ENCODE data around the gene NUP210L.

The NUP210L gene

GRCh38 chr1:154191990-154192461 lies 37.2 kb upstream of the NUP210L start, which contains the start of gene TPM3:
TSS of gene TPM3 (minus strand) at chr1:154192100. CDS start at chr1:154192018, 82 bp downstream.
- TF ChIP-seq SPI1 (IDR thresholded peaks at IDR 0.05; ENCODE audit: borderline replicate concordance, low read depth) (peak; percentile 98), CTCF (IDR thresholded peaks at IDR 0.05; ENCODE audit: insufficient read depth, low read length) (no peak), GABPA (IDR thresholded peaks at IDR 0.05; ENCODE audit: low read depth) (no peak), REST (IDR thresholded peaks at IDR 0.05; ENCODE audit: insufficient replicate concordance, low read depth) (no peak), POLR2AphosphoS5 (IDR thresholded peaks at IDR 0.05; ENCODE audit: low read depth) (no peak)
- no peaks in the 10 kb centered on the region for H3K27me3 ChIP-seq (ENCODE audit: insufficient read depth, poor library complexity, severe bottlenecking)
- no peak within 1 kb of the TSS for H3K4me3 ChIP-seq (replicated peaks; ENCODE audit: insufficient read depth, low read length)
- DNase-seq (ENCODE audit: low read depth in 1 of 2, low spot score in 1 of 2): peak in 1 of 2 experiments; percentile 51
- peak within 1 kb of the TSS; percentile 40 for H3K27ac ChIP-seq (replicated peaks)

- Histone ChIP-seq H3K4me3 (replicated peaks; ENCODE audit: insufficient read depth, low read length) (no peak overlapping the region), H3K27ac (replicated peaks) (no peak overlapping the region), H3K27me3 (ENCODE audit: insufficient read depth, poor library complexity, severe bottlenecking) (no peaks in the 10 kb centered on the region)
- DNase-seq (ENCODE audit: low read depth in 1 of 2, low spot score in 1 of 2): no peak
- no peak for TF ChIP-seq POLR2AphosphoS5 (IDR thresholded peaks at IDR 0.05; ENCODE audit: low read depth)
Measured at GRCh38 chr1:154190550-154190949, 35.7 kb upstream of the NUP210L start.

GRCh38 chr1:154186852-154187501 lies 32.1 kb upstream of the NUP210L start:
- no peak overlapping the region for H3K4me3 ChIP-seq (replicated peaks; ENCODE audit: insufficient read depth, low read length)
- no peak for TF ChIP-seq REST (IDR thresholded peaks at IDR 0.05; ENCODE audit: insufficient replicate concordance, low read depth)
- no peak for TF ChIP-seq CTCF (IDR thresholded peaks at IDR 0.05; ENCODE audit: insufficient read depth, low read length)
- TF ChIP-seq GABPA (IDR thresholded peaks at IDR 0.05; ENCODE audit: low read depth): no peak
- TF ChIP-seq POLR2AphosphoS5 (IDR thresholded peaks at IDR 0.05; ENCODE audit: low read depth): no peak
- TF ChIP-seq SPI1 (IDR thresholded peaks at IDR 0.05; ENCODE audit: borderline replicate concordance, low read depth): no peak

GRCh38 chr1:154186177-154186576 lies 31.3 kb upstream of the NUP210L start:
- TF ChIP-seq CTCF (IDR thresholded peaks at IDR 0.05; ENCODE audit: insufficient read depth, low read length) (peak; percentile 75), REST (IDR thresholded peaks at IDR 0.05; ENCODE audit: insufficient replicate concordance, low read depth) (no peak)
- Histone ChIP-seq H3K27ac (replicated peaks) (no peak overlapping the region), H3K27me3 (ENCODE audit: insufficient read depth, poor library complexity, severe bottlenecking) (no peaks in the 10 kb centered on the region), H3K4me3 (replicated peaks; ENCODE audit: insufficient read depth, low read length) (no peak overlapping the region)
- peak in 1 of 2 experiments; percentile 82 for DNase-seq (ENCODE audit: low read depth in 1 of 2, low spot score in 1 of 2)

More at GRCh38 chr1:154186852-154187501, 32.1 kb upstream of the NUP210L start:
- H3K27me3 ChIP-seq (ENCODE audit: insufficient read depth, poor library complexity, severe bottlenecking): no peaks in the 10 kb centered on the region
- no peak for DNase-seq (ENCODE audit: low read depth in 1 of 2, low spot score in 1 of 2)
- no peak overlapping the region for H3K27ac ChIP-seq (replicated peaks)
